Adipose tissue (tissue), 3 donors: ENCODE measurements around the gene CAPN2. TPM values are rescaled to one million over a fixed set of nuclear protein-coding genes. Genes with fewer than 3 reads are reported as not detected.

Experiments
- H3K27ac ChIP-seq: one replicate; pipeline ENCODE4 v1.5.1; 2013; ENCODE audit warnings: low read depth, low read length
- WGBS, 3 donors: extraction: QIAGEN DNeasy Blood & Tissue Kit; methylation state at CpG; one replicate each; pipeline ENCODE4 v1.1.7; 2013; 5-methylcytosine and 5-hydroxymethylcytosine counted together
- polyA plus RNA-seq, 3 donors: library from polyadenylated mRNA; stranded (reverse); fragments of 200-250 nt; gene quantifications; one replicate each; pipeline ENCODE4 v1.2.3, GENCODE V29; 2013
- donor health status: healthy with polysubstance abuse.
- donor health status: Bipolar disorder and iron deficiency.
- donor health status: healthy.

The CAPN2 gene
- polyA plus RNA-seq, 3 donors: 36.2 to 179 (median 115) TPM

- 67 to 84% (median 70%) methylated on average over 5 of the region's 5 CpGs for WGBS, 3 donors
- H3K27ac ChIP-seq: peak overlapping the region; percentile 2
These were observed 11.9 kb upstream of the CAPN2 start for GRCh38 chr1:223700388-223700918.

GRCh38 chr1:223700942-223701637, 11.2 kb upstream of the CAPN2 start:
- peak overlapping the region; percentile 2 for H3K27ac ChIP-seq
- 54 to 82% (median 65%) methylated on average over 8 of the region's 8 CpGs for WGBS, 3 donors

GRCh38 chr1:223702735-223703667, 9.3 kb upstream of the CAPN2 start:
- no peak overlapping the region for H3K27ac ChIP-seq
- WGBS, 3 donors: 84 to 93% (median 90%) methylated on average over 4 of the region's 4 CpGs

GRCh38 chr1:223703668-223704013, 8.7 kb upstream of the CAPN2 start:
- WGBS, 3 donors: 59 to 75% (median 63%) methylated on average over 1 of the region's 1 CpG
- H3K27ac ChIP-seq: no peak overlapping the region

- WGBS, 3 donors: 35 to 68% (median 36%) methylated on average over 8 of the region's 8 CpGs
- H3K27ac ChIP-seq: no peak overlapping the region
These were observed 7.1 kb upstream of the CAPN2 start for GRCh38 chr1:223704921-223705878.

GRCh38 chr1:223706077-223706973, 6.0 kb upstream of the CAPN2 start:
- H3K27ac ChIP-seq: peak overlapping the region; percentile 36
- WGBS, 3 donors: 57 to 64% (median 62%) methylated on average over 12 of the region's 12 CpGs

GRCh38 chr1:223707256-223708000, 4.9 kb upstream of the CAPN2 start:
- 47 to 56% (median 51%) methylated on average over 6 of the region's 6 CpGs for WGBS, 3 donors
- no peak overlapping the region for H3K27ac ChIP-seq

GRCh38 chr1:223708001-223708359, 4.4 kb upstream of the CAPN2 start:
- WGBS, 3 donors: 51 to 70% (median 65%) methylated on average over 5 of the region's 5 CpGs
- no peak overlapping the region for H3K27ac ChIP-seq

GRCh38 chr1:223708651-223709268, 3.6 kb upstream of the CAPN2 start:
- no peak overlapping the region for H3K27ac ChIP-seq
- WGBS, 3 donors: 73 to 88% (median 79%) methylated on average over 3 of the region's 3 CpGs

- no peak overlapping the region for H3K27ac ChIP-seq
- WGBS, 3 donors: 55 to 80% (median 62%) methylated on average over 3 of the region's 3 CpGs
These were observed 2.7 kb upstream of the CAPN2 start for GRCh38 chr1:223709598-223709997.

- no peak overlapping the region for H3K27ac ChIP-seq
- WGBS, 3 donors: 72 to 93% (median 85%) methylated on average over 12 of the region's 12 CpGs
These were observed 1.9 kb upstream of the CAPN2 start for GRCh38 chr1:223710179-223711133.

- WGBS, 3 donors: 61 to 85% (median 75%) methylated on average over 1 of the region's 1 CpG
- H3K27ac ChIP-seq: no peak overlapping the region
These were observed 1.2 kb upstream of the CAPN2 start for GRCh38 chr1:223711173-223711572.

GRCh38 chr1:223711747-223712193, 569 bp upstream of the CAPN2 start:
- 59 to 70% (median 65%) methylated on average over 15 of the region's 15 CpGs for WGBS, 3 donors
- peak overlapping the region; percentile 2 for H3K27ac ChIP-seq

- peak overlapping the region; percentile 84 for H3K27ac ChIP-seq
- 2 to 4% (median 4%) methylated on average over 32 to 40 of the region's 40 CpGs for WGBS, 3 donors
These were observed 623 bp downstream of the CAPN2 start for GRCh38 chr1:223712850-223713474.
